BE2C (cell line): ENCODE data around the gene PDK3.

Source experiments
- DNase-seq: peaks from one replicate; pipeline ENCODE4 v3.0.0-alpha.2; 2020
- H3K27me3 ChIP-seq: fragments of 250-450 bp; sonication (Bioruptor Pico); 2 replicates; pipeline ENCODE4 v1.5.1; 2020; ENCODE audit warnings: mild to moderate bottlenecking
- H3K36me3 ChIP-seq: fragments of 250-450 bp; sonication (Bioruptor Pico); 2 replicates; pipeline ENCODE4 v1.5.1; 2020; ENCODE audit warnings: mild to moderate bottlenecking
- H3K4me1 ChIP-seq: fragments of 250-450 bp; sonication (Bioruptor Pico); 2 replicates; pipeline ENCODE4 v1.5.1; 2020
- H3K4me3 ChIP-seq: 2 replicates; pipeline ENCODE4 v1.5.1; 2011; ENCODE audit warnings: low read depth, low read length
- H3K9me3 ChIP-seq: fragments of 250-450 bp; sonication (Bioruptor Pico); 2 replicates; pipeline ENCODE4 v1.5.1; 2020
- CTCF ChIP-seq: IDR thresholded peaks from 2 replicates; pipeline ENCODE4 v1.5.1; 2012; ENCODE audit warnings: mild to moderate bottlenecking, low read depth, low read length

Gene PDK3

GRCh38 chrX:24471808-24472207, 6.7 kb downstream of the PDK3 start:
- Histone ChIP-seq H3K4me1 (no peaks in the 10 kb centered on the region), H3K9me3 (no peaks in the 10 kb centered on the region), H3K4me3 (no peak overlapping the region), H3K36me3 (no peaks in the 10 kb centered on the region), H3K27me3 (no peaks in the 10 kb centered on the region)
- no peak for TF ChIP-seq CTCF
- no peak for DNase-seq

GRCh38 chrX:24475480-24475879, 10.4 kb downstream of the PDK3 start:
- Histone ChIP-seq H3K9me3 (no peaks in the 10 kb centered on the region), H3K4me3 (no peak overlapping the region), H3K36me3 (no peaks in the 10 kb centered on the region), H3K27me3 (no peaks in the 10 kb centered on the region), H3K4me1 (no peaks in the 10 kb centered on the region)
- DNase-seq: no peak
- no peak for TF ChIP-seq CTCF

GRCh38 chrX:24478509-24478908, 13.4 kb downstream of the PDK3 start:
- DNase-seq: no peak
- no peaks in the 10 kb centered on the region for H3K36me3 ChIP-seq
- TF ChIP-seq CTCF: no peak
- H3K4me1 ChIP-seq: no peaks in the 10 kb centered on the region
- no peak overlapping the region for H3K4me3 ChIP-seq
- no peaks in the 10 kb centered on the region for H3K27me3 ChIP-seq
- no peaks in the 10 kb centered on the region for H3K9me3 ChIP-seq

- DNase-seq: no peak
- no peaks in the 10 kb centered on the region for H3K4me1 ChIP-seq
- no peaks in the 10 kb centered on the region for H3K27me3 ChIP-seq
- TF ChIP-seq CTCF: no peak
- no peak overlapping the region for H3K4me3 ChIP-seq
- H3K9me3 ChIP-seq: no peaks in the 10 kb centered on the region
- no peaks in the 10 kb centered on the region for H3K36me3 ChIP-seq
Observed at GRCh38 chrX:24479924-24480323, 14.8 kb downstream of the PDK3 start.

- H3K27me3 ChIP-seq: no peaks in the 10 kb centered on the region
- DNase-seq: no peak
- no peaks in the 10 kb centered on the region for H3K36me3 ChIP-seq
- no peak for TF ChIP-seq CTCF
- H3K4me3 ChIP-seq: no peak overlapping the region
- no peaks in the 10 kb centered on the region for H3K4me1 ChIP-seq
- H3K9me3 ChIP-seq: no peaks in the 10 kb centered on the region
Observed at GRCh38 chrX:24480400-24480865, 15.3 kb downstream of the PDK3 start.

GRCh38 chrX:24482823-24483415, 17.8 kb downstream of the PDK3 start:
- no peaks in the 10 kb centered on the region for H3K4me1 ChIP-seq
- no peak for DNase-seq

More at GRCh38 chrX:24482823-24483415, 17.8 kb downstream of the PDK3 start:
- H3K4me3 ChIP-seq: no peak overlapping the region
- H3K36me3 ChIP-seq: no peaks in the 10 kb centered on the region
- no peaks in the 10 kb centered on the region for H3K9me3 ChIP-seq
- no peaks in the 10 kb centered on the region for H3K27me3 ChIP-seq
- TF ChIP-seq CTCF: no peak
